Heart right ventricle (tissue), 16 donors: ENCODE data around the gene DFFA. TPM values are rescaled to one million over a fixed set of nuclear protein-coding genes. Genes with fewer than 3 reads are reported as not detected.

ENCODE experiments used
- ATAC-seq, 8 donors: fragments of 200-7000 bp; cut with Tn5 transposase; one replicate each; pipeline ENCODE4 v1.9.1; 2020; ENCODE audit warnings: mild to moderate bottlenecking in 8 of 8, moderate library complexity in 8 of 8, moderate number of reproducible peaks in 1 of 8
- DNase-seq, 2 donors: peaks; one replicate each; pipeline ENCODE4 v3.0.0-alpha.2; 2020
- H3K27ac ChIP-seq, 10 donors: fragments of 200-600 bp; sonication (generic) in 2 of 10; one replicate each; pipeline versions ENCODE4 v1.5.0 to v1.8.0; 2020 to 2022; ENCODE audit warnings: mild to moderate bottlenecking in 3 of 10
- H3K27me3 ChIP-seq, 7 donors: fragments of 200-600 bp; one replicate each; pipeline ENCODE4 v1.8.0; 2021 to 2022; ENCODE audit warnings: mild to moderate bottlenecking in 2 of 7
- H3K36me3 ChIP-seq, 9 donors: fragments of 200-600 bp; sonication (generic) in 1 of 9; one replicate each; pipeline versions ENCODE4 v1.5.0 to v1.8.0; 2020 to 2022; ENCODE audit warnings: mild to moderate bottlenecking in 2 of 9
- H3K4me1 ChIP-seq, 9 donors: fragments of 200-600 bp; sonication (generic) in 1 of 9; one replicate each; pipeline versions ENCODE4 v1.5.0 to v1.8.0; 2020 to 2022; ENCODE audit warnings: mild to moderate bottlenecking in 4 of 9
- H3K4me3 ChIP-seq, 10 donors: fragments of 200-600 bp; sonication (generic) in 2 of 10; one replicate each; pipeline versions ENCODE4 v1.5.0 to v1.8.0; 2020 to 2022; ENCODE audit warnings: mild to moderate bottlenecking in 7 of 10, moderate library complexity in 2 of 10
- H3K9me3 ChIP-seq, 11 donors: fragments of 200-600 bp in 10 of 11; sonication (generic) in 2 of 11; one replicate each; pipeline versions ENCODE4 v1.5.0 to v1.8.0; 2013 to 2022; ENCODE audit warnings: mild to moderate bottlenecking in 2 of 11, control low read depth in 1 of 11, moderate library complexity in 1 of 11
- CTCF ChIP-seq, 9 donors: fragments of 200-600 bp; sonication (generic) in 2 of 9; IDR thresholded peaks; one replicate each; pipeline versions ENCODE4 v1.5.0 to v1.8.0; 2021 to 2022; ENCODE audit warnings: antibody characterized with exemption in 9 of 9, mild to moderate bottlenecking in 5 of 9, moderate library complexity in 1 of 9
- WGBS, 2 donors: extraction: QIAGEN DNeasy Blood & Tissue Kit; methylation state at CpG; one replicate each; pipeline ENCODE4 v1.1.7; 2013; ENCODE audit warnings: inconsistent platforms in 1 of 2; 5-methylcytosine and 5-hydroxymethylcytosine counted together
- intact Hi-C, 10 donors: fragments of 100-400 bp; cut with DNase I; formaldehyde crosslinking; loops; one replicate each; pipeline versions ENCODE4 v1.11.1 to v1.14.2; 2022
- long read RNA-seq, 3 donors: library from polyadenylated mRNA; unstranded; transcript quantifications; one replicate each; pipeline ENCODE4 v2.0.0, GENCODE V29; 2020 to 2021
- polyA plus RNA-seq, 2 donors: library from polyadenylated mRNA; stranded (reverse); fragments of 200-250 nt; gene quantifications; one replicate each; pipeline ENCODE4 v1.2.3, GENCODE V29; 2013
- total RNA-seq, 10 donors: library from RNA; stranded (reverse); fragmentation: NEBNext Ultra II Directional in 3 of 10; extraction: Animal tissue kit (Norgen Biotek cat#: 25700) in 3 of 10; gene quantifications; one replicate each; pipeline versions ENCODE4 v1.2.1 to v1.2.4, GENCODE V29; 2021 to 2023
- donor health status: Arrhythmogenic right ventricular cardiomyopathy.
- donor health status: ischemic (EF 13 %, LVEDD 7.1; RV severe dilation, severe dysfunction).
- donor health status: healthy with polysubstance abuse.
- donor health status: DM: no; HTN: yes; CAD: no.
- donor health status: DM: no; HTN: no; CAD: no.
- donor health status: ischemic (EF 25% LVEDD 6.9; RV normal size, moderate dysfunction).
- donor health status: ischemic (EF 25% LVEDD 5.7; RV mildly dilated, moderate dysfunction).
- donor health status: healthy.
- donor health status: DM: yes; HTN: yes; CAD: no.
- donor health status: Ischemic cardiomyopathy.
- donor health status: ischemic (EF 35%, LVEDD 5.7; RV mildly dilated, moderate dysfunction).
- donor health status: nonischemic (EF 11% LVEDD 7.7; RV severe dilation, severe dysfunction).
- donor health status: DM: yes; HTN: yes; CAD: no.
- donor health status: PGD.
- donor health status: ischemic (EF 29% LVEDD 5.4; RV normal size, mild dysfunction).
- donor health status: nonischemic (EF 23%, LVEDD 6.1; RV moderate dilation, normal function).

DFFA gene, protein sequence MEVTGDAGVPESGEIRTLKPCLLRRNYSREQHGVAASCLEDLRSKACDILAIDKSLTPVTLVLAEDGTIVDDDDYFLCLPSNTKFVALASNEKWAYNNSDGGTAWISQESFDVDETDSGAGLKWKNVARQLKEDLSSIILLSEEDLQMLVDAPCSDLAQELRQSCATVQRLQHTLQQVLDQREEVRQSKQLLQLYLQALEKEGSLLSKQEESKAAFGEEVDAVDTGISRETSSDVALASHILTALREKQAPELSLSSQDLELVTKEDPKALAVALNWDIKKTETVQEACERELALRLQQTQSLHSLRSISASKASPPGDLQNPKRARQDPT
- 10 to 100 TPM; 19.8 to 26.7 (median 23.2) TPM for total RNA-seq
- 10 to 100 TPM in 1 of 2 donors, 1 to 10 TPM in 1; 9.1 to 14.5 TPM for polyA plus RNA-seq
- long read RNA-seq, donor 1, full-length matches to known transcripts, result 33 of 39 reads
- long read RNA-seq, donor 1, partial matches to known transcripts, result 0 of 39 reads
- long read RNA-seq, donor 1, other reads (novel, unspliced or antisense), result 6 of 39 reads
- long read RNA-seq, donor 2, full-length matches to known transcripts, result 20 of 26 reads
- long read RNA-seq, donor 2, partial matches to known transcripts, result 0 of 26 reads
- long read RNA-seq, donor 2, other reads (novel, unspliced or antisense), result 6 of 26 reads
- long read RNA-seq, donor 3, full-length matches to known transcripts, result 54 of 58 reads
- long read RNA-seq, donor 3, partial matches to known transcripts, result 0 of 58 reads
- long read RNA-seq, donor 3, other reads (novel, unspliced or antisense), result 4 of 58 reads

DNA sequence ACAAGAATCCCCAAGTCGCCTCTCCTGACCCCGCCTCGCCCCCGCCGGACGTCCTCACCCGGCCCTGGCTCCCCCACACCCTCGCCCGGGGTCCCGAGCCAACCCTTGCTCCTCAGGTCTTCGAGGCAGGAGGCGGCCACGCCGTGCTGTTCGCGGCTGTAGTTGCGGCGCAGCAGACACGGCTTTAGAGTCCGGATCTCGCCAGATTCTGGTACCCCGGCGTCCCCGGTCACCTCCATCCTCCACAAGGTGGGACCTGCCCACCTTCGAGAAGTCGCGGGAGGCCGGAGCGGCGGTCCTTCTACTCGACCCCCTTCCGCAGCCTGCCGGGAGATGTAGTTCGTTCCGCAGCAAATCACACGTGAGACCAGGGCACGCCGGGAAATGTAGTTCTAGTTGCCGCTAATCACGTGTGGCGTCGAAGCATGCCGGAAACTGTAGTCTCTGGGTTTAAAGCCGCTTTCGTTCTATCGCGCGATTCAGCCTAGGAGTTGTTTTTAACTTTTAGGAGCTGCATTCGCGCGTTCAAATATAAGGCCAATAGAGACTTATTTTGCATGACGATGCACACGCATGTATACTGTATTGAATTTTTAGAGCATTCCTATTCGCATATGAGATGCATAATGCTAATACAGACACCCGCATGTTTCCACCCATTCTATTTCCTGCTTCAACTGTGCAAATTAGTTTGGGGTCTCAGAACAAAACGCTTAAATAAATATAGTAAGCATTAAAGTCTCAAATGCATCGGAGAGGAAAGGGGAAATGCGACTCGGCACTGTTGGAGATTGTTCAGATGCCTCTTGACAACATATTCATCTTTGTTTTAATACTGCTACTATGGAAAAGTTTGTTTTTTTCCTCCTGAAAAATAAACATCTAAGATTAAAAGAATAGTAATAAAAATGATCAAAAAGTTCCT is at the start of gene DFFA:
TSS of gene DFFA (minus strand) at position 310 of the 925 bp plus-strand sequence. CDS start at position 239, 71 bp downstream.
- peak within 1 kb of the TSS in 8 of 10 donors; percentile 59 to 85 (median 71) for H3K27ac ChIP-seq
- no peaks in the 10 kb centered on the region for H3K9me3 ChIP-seq
- H3K36me3 ChIP-seq, result peaks cover 0 to 21% (median 4%) of the 10 kb centered on the region in 9 donors
- peak within 1 kb of the TSS; percentile 45 to 94 (median 74) for H3K4me3 ChIP-seq
- peaks cover 4 to 46% (median 31%) of the 10 kb centered on the region in 9 donors for H3K4me1 ChIP-seq
- DNase-seq (peak; percentile 88 to 96), ATAC-seq (peak; percentile 83 to 94 (median 91))
- H3K27me3 ChIP-seq, result no peaks in the 10 kb centered on the region
- intact Hi-C loops, result loop anchor here in 2 of 10 donors (5.0 to 10.0 kb wide), 2 partner anchors 40 to 98 kb away; partner anchors contain the start of gene CENPS (in 1 of the 2)
- WGBS, 2 donors, result 2 to 3% methylated on average over 59 of the region's 59 CpGs
- no peak for TF ChIP-seq CTCF (IDR thresholded peaks at IDR 0.05)

GRCh38 chr1:10521537-10522157 is 49.3 kb upstream of the DFFA start:
- WGBS, 2 donors, result 86 to 92% methylated on average over 8 of the region's 8 CpGs
- ATAC-seq, result no peak
- no peak for TF ChIP-seq CTCF (IDR thresholded peaks at IDR 0.05)

DNA sequence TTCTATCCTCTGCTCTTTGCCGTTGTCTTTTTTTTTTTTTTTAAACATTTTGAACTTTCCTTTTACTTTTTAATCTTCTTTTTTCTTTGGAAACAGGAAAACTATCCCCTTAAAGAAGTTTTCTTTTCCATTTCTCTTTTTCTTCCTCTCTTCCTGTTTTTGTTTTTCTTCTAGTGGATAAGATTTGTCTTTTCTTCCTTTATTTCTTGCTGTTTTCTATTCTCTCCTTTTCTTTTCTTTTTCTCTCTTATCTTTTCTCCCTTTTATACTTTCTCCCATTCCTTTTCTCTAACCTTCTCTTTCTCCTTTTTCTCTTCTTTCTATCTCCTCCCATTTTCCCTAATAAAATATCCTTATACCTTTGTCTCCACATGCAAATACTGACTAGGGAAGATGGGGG is 48.6 kb upstream of the DFFA start:
- no peak overlapping the region for H3K27ac ChIP-seq
- DNase-seq, result no peak
- peaks cover 0 to 40% (median 9%) of the 10 kb centered on the region in 9 donors for H3K4me1 ChIP-seq
- TF ChIP-seq CTCF (IDR thresholded peaks at IDR 0.05), result no peak
- H3K36me3 ChIP-seq, result no peaks in the 10 kb centered on the region
- WGBS, 2 donors, result 63 to 81% methylated on average over 1 of the region's 1 CpG
- H3K27me3 ChIP-seq, result no peaks in the 10 kb centered on the region
- intact Hi-C loops, result loop anchor here in 2 of 10 donors (10.0 kb wide), 2 partner anchors 114 to 274 kb away; partner anchors contain the start of gene CASZ1 (in 1 of the 2)
- no peak for ATAC-seq
- no peaks in the 10 kb centered on the region for H3K9me3 ChIP-seq
- no peak overlapping the region for H3K4me3 ChIP-seq

More at GRCh38 chr1:10521537-10522157, 49.3 kb upstream of the DFFA start:
- Histone ChIP-seq H3K36me3 (no peaks in the 10 kb centered on the region), H3K4me3 (no peak overlapping the region), H3K27ac (no peak overlapping the region), H3K27me3 (no peaks in the 10 kb centered on the region), H3K4me1 (peaks cover 0 to 33% (median 7%) of the 10 kb centered on the region in 9 donors), H3K9me3 (no peaks in the 10 kb centered on the region)
- DNase-seq, result no peak
- intact Hi-C loops, result loop anchor here in 2 of 10 donors (10.0 kb wide), 2 partner anchors 113 to 273 kb away; partner anchors contain the start of gene CASZ1 (in 1 of the 2)
